ENCODE measurements around the gene ABCA7. TPM values are rescaled to one million over a fixed set of nuclear protein-coding genes. Genes with fewer than 3 reads are reported as not detected.

The ABCA7 gene
- total RNA-seq, 1 experiment from 2014 or later = 40.3 TPM

- ATAC-seq (no peak), DNase-seq (ENCODE audit: low spot score) (no peak)
- peaks cover 37% of the 10 kb centered on the region for H3K27me3 Mint-ChIP-seq (ENCODE audit: low read depth)
- H3K27ac Mint-ChIP-seq = no peak overlapping the region
- CTCF ChIA-PET = interaction anchor here (0.6 to 7.5 kb wide), 22 partner anchors 9 to 204 kb away, joined by 3 to 109 read pairs (median 5); partner anchors contain the start of genes ABCA7, ATP5F1D, CNN2 and GPX4
- no peaks in the 10 kb centered on the region for H3K9me3 Mint-ChIP-seq
- no peaks in the 10 kb centered on the region for H3K36me3 Mint-ChIP-seq
- H3K4me1 Mint-ChIP-seq = peaks cover 19% of the 10 kb centered on the region
- POLR2A ChIA-PET = interaction anchor here (0.6 to 3.0 kb wide), 7 partner anchors 11 to 40 kb away, joined by 3 to 14 read pairs (median 5); partner anchors contain the start of genes ABCA7 and GPX4
- H3K4me3 Mint-ChIP-seq = peak overlapping the region; percentile 49
- TF ChIP-seq NR3C1 (CRISPR knock-in tag; conservative IDR thresholded peaks at IDR 0.05; ENCODE audit: low read depth) (no peak), PRRX2 (CRISPR knock-in tag; IDR thresholded peaks at IDR 0.05) (no peak), ETV6 (CRISPR knock-in tag; IDR thresholded peaks at IDR 0.05) (no peak), FOXP1 (CRISPR knock-in tag; IDR thresholded peaks at IDR 0.05; ENCODE audit: borderline replicate concordance) (no peak)
Measured at GRCh38 chr19:1067341-1067957, 27.5 kb downstream of the ABCA7 start.

GRCh38 chr19:1068009-1069001 lies 28.4 kb downstream of the ABCA7 start:
- peaks cover 19% of the 10 kb centered on the region for H3K4me1 Mint-ChIP-seq
- ChIA-PET CTCF (interaction anchor here (0.6 to 7.5 kb wide), 9 partner anchors 13 to 198 kb away, joined by 3 to 109 read pairs (median 6); partner anchors contain the start of gene ATP5F1D), POLR2A (interaction anchor here (1.0 to 3.0 kb wide), 4 partner anchors 10 to 28 kb away, joined by 3 to 14 read pairs (median 6); partner anchors contain the start of gene ABCA7)
- H3K4me3 Mint-ChIP-seq = peak overlapping the region; percentile 49; the same call in 1 of the 2 replicates
- DNase-seq (ENCODE audit: low spot score) = no peak
- ATAC-seq = no peak
- peaks cover 37% of the 10 kb centered on the region for H3K27me3 Mint-ChIP-seq (ENCODE audit: low read depth)
- TF ChIP-seq ZNF232 (CRISPR knock-in tag; IDR thresholded peaks at IDR 0.05) = no peak
- TF ChIP-seq USF2 (CRISPR knock-in tag; IDR thresholded peaks at IDR 0.05) = no peak
- no peak for TF ChIP-seq ZNF416 (CRISPR knock-in tag; IDR thresholded peaks at IDR 0.05)
- no peak for TF ChIP-seq HMGXB4 (CRISPR knock-in tag; IDR thresholded peaks at IDR 0.05)
- TF ChIP-seq RELA (CRISPR knock-in tag; IDR thresholded peaks at IDR 0.05; ENCODE audit: borderline replicate concordance) = no peak
- TF ChIP-seq TEAD4 (CRISPR knock-in tag; IDR thresholded peaks at IDR 0.05) = no peak
- no peaks in the 10 kb centered on the region for H3K36me3 Mint-ChIP-seq
- no peaks in the 10 kb centered on the region for H3K9me3 Mint-ChIP-seq
- 0 out of 2 replicates have a peak overlapping the region, but pooled peaks have one; percentile 45 for H3K27ac Mint-ChIP-seq

GRCh38 chr19:1069009-1069779 lies 29.3 kb downstream of the ABCA7 start:
- H3K36me3 Mint-ChIP-seq = no peaks in the 10 kb centered on the region
- peaks cover 37% of the 10 kb centered on the region for H3K27me3 Mint-ChIP-seq (ENCODE audit: low read depth)
- 0 out of 2 replicates have a peak, but pooled peaks have one; percentile 17 for TF ChIP-seq E2F5 (CRISPR knock-in tag; IDR thresholded peaks at IDR 0.05)
- TF ChIP-seq IRF2 (CRISPR knock-in tag; IDR thresholded peaks at IDR 0.05; ENCODE audit: borderline replicate concordance, low read depth) = no peak
- ChIA-PET POLR2A (interaction anchor here (0.6 kb wide), 1 partner anchor 303 kb away, joined by 4 read pairs; no protein-coding TSS in a partner anchor), CTCF (interaction anchor here (2.0 to 7.5 kb wide), 2 partner anchors 12 to 29 kb away, joined by 11 to 109 read pairs; partner anchors contain the start of gene ABCA7)
- DNase-seq (ENCODE audit: low spot score) (no peak), ATAC-seq (no peak)
- peak overlapping the region; percentile 33; the same call in 1 of the 2 replicates for H3K4me3 Mint-ChIP-seq
- peaks cover 17% of the 10 kb centered on the region for H3K4me1 Mint-ChIP-seq
- 0 out of 2 replicates have a peak overlapping the region, but pooled peaks have one; percentile 45 for H3K27ac Mint-ChIP-seq
- no peaks in the 10 kb centered on the region for H3K9me3 Mint-ChIP-seq
